Epithelial cell of prostate (primary cell): ENCODE results near the gene EDNRB.

Experiments
- DNase-seq: peaks from one replicate; pipeline ENCODE4 v3.0.0-alpha.2; 2011; ENCODE audit warnings: low read depth, low spot score
- H3K27ac ChIP-seq: fragments of 450-650 bp; 2 replicates; pipeline ENCODE4 v1.5.1; 2017; ENCODE audit warnings: mild to moderate bottlenecking

Gene EDNRB

GRCh38 chr13:77898097-77898496 lies 20.5 kb downstream of the EDNRB start:
- no peak for DNase-seq
- H3K27ac ChIP-seq = no peak overlapping the region

- no peak overlapping the region for H3K27ac ChIP-seq
Observed at GRCh38 chr13:77896977-77897376, 21.7 kb downstream of the EDNRB start.

GRCh38 chr13:77896536-77896935 lies 22.1 kb downstream of the EDNRB start:
- DNase-seq = no peak
- H3K27ac ChIP-seq = no peak overlapping the region

More at GRCh38 chr13:77896977-77897376, 21.7 kb downstream of the EDNRB start:
- DNase-seq = no peak

GRCh38 chr13:77894743-77895142 lies 23.9 kb downstream of the EDNRB start:
- no peak overlapping the region for H3K27ac ChIP-seq
- DNase-seq = no peak

- no peak overlapping the region for H3K27ac ChIP-seq
- no peak for DNase-seq
Observed at GRCh38 chr13:77893066-77893465, 25.6 kb downstream of the EDNRB start.

- H3K27ac ChIP-seq = no peak overlapping the region
- no peak for DNase-seq
Observed at GRCh38 chr13:77892491-77892890, 26.1 kb downstream of the EDNRB start.

- H3K27ac ChIP-seq = no peak overlapping the region
- DNase-seq = no peak
Observed at GRCh38 chr13:77891486-77891885, 27.1 kb downstream of the EDNRB start.

- H3K27ac ChIP-seq = no peak overlapping the region
- DNase-seq = no peak
Observed at GRCh38 chr13:77891041-77891440, 27.6 kb downstream of the EDNRB start.

- DNase-seq = no peak
- no peak overlapping the region for H3K27ac ChIP-seq
Observed at GRCh38 chr13:77883328-77883727, 35.3 kb downstream of the EDNRB start.

- no peak overlapping the region for H3K27ac ChIP-seq
- DNase-seq = no peak
Observed at GRCh38 chr13:77878190-77878589, 40.4 kb downstream of the EDNRB start.

GRCh38 chr13:77876176-77876575 lies 42.5 kb downstream of the EDNRB start:
- no peak overlapping the region for H3K27ac ChIP-seq
- no peak for DNase-seq

- no peak for DNase-seq
- H3K27ac ChIP-seq = no peak overlapping the region
Observed at GRCh38 chr13:77874406-77874805, 44.2 kb downstream of the EDNRB start.

GRCh38 chr13:77872995-77873394 lies 45.6 kb downstream of the EDNRB start:
- no peak for DNase-seq
- H3K27ac ChIP-seq = no peak overlapping the region

- DNase-seq = no peak
- no peak overlapping the region for H3K27ac ChIP-seq
Observed at GRCh38 chr13:77871596-77871995, 47.0 kb downstream of the EDNRB start.

GRCh38 chr13:77868717-77869116 lies 49.9 kb downstream of the EDNRB start:
- H3K27ac ChIP-seq = no peak overlapping the region
- DNase-seq = no peak

GRCh38 chr13:77866971-77867370 lies 51.7 kb downstream of the EDNRB start:
- no peak overlapping the region for H3K27ac ChIP-seq
- DNase-seq = no peak

- no peak overlapping the region for H3K27ac ChIP-seq
- DNase-seq = no peak
Observed at GRCh38 chr13:77865622-77866021, 53.0 kb downstream of the EDNRB start.

- DNase-seq = no peak
- no peak overlapping the region for H3K27ac ChIP-seq
Observed at GRCh38 chr13:77863144-77863543, 55.5 kb downstream of the EDNRB start.

- DNase-seq = no peak
- no peak overlapping the region for H3K27ac ChIP-seq
Observed at GRCh38 chr13:77861741-77862140, 56.9 kb downstream of the EDNRB start.

GRCh38 chr13:77860507-77860981 lies 58.1 kb downstream of the EDNRB start:
- no peak for DNase-seq
- H3K27ac ChIP-seq = no peak overlapping the region

- no peak overlapping the region for H3K27ac ChIP-seq
- DNase-seq = no peak
Observed at GRCh38 chr13:77859450-77859849, 59.2 kb downstream of the EDNRB start.

GRCh38 chr13:77857531-77858209 lies 61.0 kb downstream of the EDNRB start:
- no peak overlapping the region for H3K27ac ChIP-seq
- no peak for DNase-seq
